GM12891 (cell line): ENCODE measurements around the gene PDCD4.
"Not testable (repeated sequence)": the region's sequence is repeated elsewhere in the genome, so short reads cannot be mapped to it uniquely, and the experiment has no call there.

Experiments used
- DNase-seq: peaks from one replicate; pipeline ENCODE4 v3.0.0; 2011; ENCODE audit warnings: low spot score; ENCODE audit not compliant: insufficient read length
- FAIRE-seq: peaks from 2 replicates; lab custom pipeline; 2011; peaks lifted over from hg19 to GRCh38; lab: Jason Lieb, UNC
- PAX5 ChIP-seq: IDR thresholded peaks from 2 replicates; pipeline ENCODE4 v1.6.1; 2011; ENCODE audit warnings: low read length, moderate library complexity, mild to moderate bottlenecking; ENCODE audit not compliant: insufficient read depth, severe bottlenecking
- POLR2A ChIP-seq: IDR thresholded peaks from 2 replicates; pipeline ENCODE4 v1.6.1; 2011; ENCODE audit warnings: low read depth, low read length, control low read depth
- POLR2AphosphoS5 ChIP-seq: IDR thresholded peaks from 2 replicates; pipeline ENCODE4 v1.6.1; 2011; ENCODE audit warnings: low read depth, low read length, control low read depth
- POU2F2 ChIP-seq: IDR thresholded peaks from 2 replicates; pipeline ENCODE4 v1.6.1; 2011; ENCODE audit warnings: low read depth, mild to moderate bottlenecking, control low read depth, low read length, moderate library complexity
- SPI1 ChIP-seq: IDR thresholded peaks from 2 replicates; pipeline ENCODE4 v1.6.1; 2011; ENCODE audit warnings: low read depth, low read length, control low read depth
- TAF1 ChIP-seq: IDR thresholded peaks from 2 replicates; pipeline ENCODE4 v1.6.1; 2011; ENCODE audit warnings: low read depth, low read length, control low read depth

The PDCD4 gene

GRCh38 chr10:110865809-110866482, 5.8 kb upstream of the PDCD4 start:
- TF ChIP-seq SPI1 (no peak; the same call in 1 of the 2 replicates), PAX5 (no peak), POLR2A (no peak), POLR2AphosphoS5 (no peak), TAF1 (no peak), POU2F2 (no peak)
- FAIRE-seq: peak; percentile 5
- no peak for DNase-seq

GRCh38 chr10:110867011-110867806, 4.5 kb upstream of the PDCD4 start:
- FAIRE-seq: peak; percentile 91

GRCh38 chr10:110867807-110868465, 3.8 kb upstream of the PDCD4 start:
- no peak for DNase-seq
- TF ChIP-seq POU2F2: no peak
- no peak for TF ChIP-seq POLR2AphosphoS5
- TF ChIP-seq TAF1: no peak
- no peak for TF ChIP-seq SPI1
- no peak; the same call in 1 of the 2 replicates for TF ChIP-seq POLR2A
- no peak for TF ChIP-seq PAX5
- no peak for FAIRE-seq

More at GRCh38 chr10:110867011-110867806, 4.5 kb upstream of the PDCD4 start:
- TF ChIP-seq SPI1: peak; percentile 100
- not testable (repeated sequence) for DNase-seq

DNA sequence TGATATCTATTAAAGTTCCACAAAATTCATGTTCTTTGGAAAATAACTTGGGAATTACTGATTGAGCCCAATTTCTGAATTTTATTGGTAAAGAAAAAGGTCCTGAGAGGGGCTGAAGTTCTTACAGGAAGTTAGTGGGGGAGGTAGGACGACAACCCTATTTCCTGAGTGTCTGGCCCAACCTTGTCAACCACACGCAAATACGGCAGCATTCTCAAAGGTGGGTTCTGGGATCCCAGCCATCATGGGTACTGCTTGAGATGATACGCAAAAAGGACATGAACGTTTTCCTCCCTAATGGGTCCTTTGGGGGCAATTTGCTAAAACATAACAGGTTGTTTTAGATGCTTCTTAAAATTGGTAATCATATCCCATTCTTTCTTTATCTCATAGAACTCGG, 2.7 kb upstream of the PDCD4 start:
- DNase-seq (no peak), FAIRE-seq (peak; percentile 72)
- TF ChIP-seq SPI1 (no peak), TAF1 (no peak), PAX5 (no peak), POLR2AphosphoS5 (no peak), POLR2A (no peak), POU2F2 (no peak)

GRCh38 chr10:110870823-110871297, 868 bp upstream of the PDCD4 start:
- DNase-seq (no peak), FAIRE-seq (peak; percentile 68)
- no peak for TF ChIP-seq POLR2A
- TF ChIP-seq TAF1: no peak
- TF ChIP-seq POLR2AphosphoS5: no peak
- TF ChIP-seq SPI1: no peak
- TF ChIP-seq PAX5: no peak
- TF ChIP-seq POU2F2: no peak

DNA sequence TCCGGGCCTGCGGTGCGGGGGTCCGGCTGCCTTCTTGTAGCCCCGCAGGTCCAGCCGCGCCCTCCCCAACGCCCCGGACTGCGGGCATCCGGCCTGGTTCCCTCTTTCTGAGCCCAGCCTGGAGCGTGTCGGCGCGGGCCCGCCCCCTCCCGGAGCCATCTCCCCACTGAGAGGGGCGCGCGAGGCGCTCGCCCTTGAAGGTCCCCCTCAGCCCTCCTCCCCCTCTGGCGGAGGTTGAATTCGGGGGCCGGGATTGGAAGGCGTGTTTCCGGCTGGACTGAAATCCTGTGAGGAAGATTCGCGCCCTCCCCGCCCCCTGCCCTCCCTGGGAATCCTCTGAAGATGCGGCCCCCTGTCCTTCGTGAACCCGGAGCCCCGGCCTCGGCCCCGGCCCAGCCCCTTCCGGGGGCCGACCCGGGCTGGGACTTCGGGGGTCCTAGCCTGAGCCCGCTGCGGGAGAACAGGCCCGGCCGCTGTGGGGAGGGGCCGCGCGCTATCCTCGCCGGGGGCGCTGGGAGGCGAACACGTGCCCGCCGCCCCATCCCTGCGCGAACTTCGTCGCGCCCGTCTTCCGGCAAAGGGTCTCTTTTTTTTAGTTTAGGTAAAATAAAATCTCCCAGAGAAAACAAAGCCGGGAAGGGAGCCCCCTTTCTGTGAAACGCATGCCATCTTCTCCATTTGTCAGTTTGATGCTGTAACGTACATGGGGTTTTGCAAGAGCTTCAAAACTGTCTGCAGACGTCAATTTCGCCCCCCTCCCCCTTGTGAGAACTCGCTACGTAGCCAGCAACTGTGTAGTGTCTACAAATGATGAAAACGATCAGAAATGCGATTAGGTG, 636 bp downstream of the PDCD4 start:
- TF ChIP-seq POLR2A (peak; percentile 14), TAF1 (no peak), POU2F2 (0 out of 2 replicates have a peak, but pooled peaks have one; percentile 25)
- DNase-seq (no peak), FAIRE-seq (peak; percentile 78)

- no peak for TF ChIP-seq POLR2A
- FAIRE-seq: no peak
- no peak for DNase-seq
Measured at GRCh38 chr10:110872984-110873923, 1.5 kb downstream of the PDCD4 start.

DNA sequence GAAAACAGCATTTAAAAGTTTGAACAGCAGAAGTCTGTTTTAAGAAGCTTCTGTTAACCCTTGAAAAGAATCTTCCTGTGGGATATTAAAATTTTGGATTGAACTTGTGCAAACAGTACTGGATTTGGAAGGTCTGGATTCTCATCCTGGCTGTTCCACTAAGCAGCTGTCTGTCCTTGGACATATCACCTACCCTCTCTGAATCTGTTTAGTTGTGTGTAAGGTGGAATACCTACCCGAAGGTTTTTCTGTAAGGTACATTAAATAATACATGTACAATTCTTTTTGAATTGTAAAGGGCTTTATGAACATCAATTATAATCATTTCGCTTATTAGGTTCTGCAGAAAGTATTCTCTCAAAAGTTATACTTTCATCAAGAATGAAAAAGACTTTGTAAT, 2.2 kb downstream of the PDCD4 start:
- no peak for DNase-seq
- peak; percentile 28 for FAIRE-seq
- TF ChIP-seq POU2F2 (no peak), PAX5 (no peak), SPI1 (no peak), TAF1 (no peak), POLR2A (no peak), POLR2AphosphoS5 (no peak)
